Hematopoietic multipotent progenitor cell treated with erythropoietin and hydrocortisone succinate and interleukin-3 and kit ligand, for 4 days (in vitro differentiated cells): Measurements from ENCODE around the gene CCT6A.
A peak's percentile ranks its signal among the peaks of the same experiment; 100 is the strongest.
"Not testable (repeated sequence)": the region's sequence is repeated elsewhere in the genome, so short reads cannot be mapped to it uniquely, and the experiment has no call there.

ENCODE experiments used
- DNase-seq: peaks from one replicate; pipeline ENCODE4 v3.0.0-alpha.2; 2015

Gene CCT6A, protein sequence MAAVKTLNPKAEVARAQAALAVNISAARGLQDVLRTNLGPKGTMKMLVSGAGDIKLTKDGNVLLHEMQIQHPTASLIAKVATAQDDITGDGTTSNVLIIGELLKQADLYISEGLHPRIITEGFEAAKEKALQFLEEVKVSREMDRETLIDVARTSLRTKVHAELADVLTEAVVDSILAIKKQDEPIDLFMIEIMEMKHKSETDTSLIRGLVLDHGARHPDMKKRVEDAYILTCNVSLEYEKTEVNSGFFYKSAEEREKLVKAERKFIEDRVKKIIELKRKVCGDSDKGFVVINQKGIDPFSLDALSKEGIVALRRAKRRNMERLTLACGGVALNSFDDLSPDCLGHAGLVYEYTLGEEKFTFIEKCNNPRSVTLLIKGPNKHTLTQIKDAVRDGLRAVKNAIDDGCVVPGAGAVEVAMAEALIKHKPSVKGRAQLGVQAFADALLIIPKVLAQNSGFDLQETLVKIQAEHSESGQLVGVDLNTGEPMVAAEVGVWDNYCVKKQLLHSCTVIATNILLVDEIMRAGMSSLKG

GRCh38 chr7:56051339-56052191 lies at the start of gene CCT6A, which contains the start of gene PSPH:
Gene CCT6A (plus strand): TSS chr7:56051765. CDS start chr7:56051849, 84 bp downstream.
Gene PSPH (minus strand): TSS chr7:56051444. CDS start chr7:56021212, 30,232 bp downstream.
- DNase-seq: peak; percentile 99

DNA sequence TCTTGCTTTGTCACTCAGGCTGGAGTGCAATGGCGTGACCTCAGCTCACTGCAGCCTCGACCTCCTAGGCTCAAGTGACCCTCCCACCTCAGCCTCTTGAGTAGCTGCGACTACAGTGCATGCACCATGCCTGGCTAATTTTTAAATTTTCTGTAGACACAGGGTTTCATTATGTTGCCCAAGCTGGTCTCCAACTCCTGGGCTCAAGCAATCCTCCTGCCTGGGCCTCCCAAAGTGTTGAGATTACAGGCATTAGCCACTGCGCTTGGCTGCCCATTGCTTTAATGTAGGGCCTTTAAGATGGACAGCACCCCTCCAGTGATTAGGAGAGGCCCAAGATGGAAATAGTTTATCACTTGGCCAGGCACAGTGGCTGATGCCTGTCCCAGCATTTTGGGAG lies 47.8 kb upstream of the CCT6A start:
- DNase-seq: no peak

GRCh38 chr7:56007167-56007652 lies 44.4 kb upstream of the CCT6A start:
- peak; percentile 15 for DNase-seq

DNA sequence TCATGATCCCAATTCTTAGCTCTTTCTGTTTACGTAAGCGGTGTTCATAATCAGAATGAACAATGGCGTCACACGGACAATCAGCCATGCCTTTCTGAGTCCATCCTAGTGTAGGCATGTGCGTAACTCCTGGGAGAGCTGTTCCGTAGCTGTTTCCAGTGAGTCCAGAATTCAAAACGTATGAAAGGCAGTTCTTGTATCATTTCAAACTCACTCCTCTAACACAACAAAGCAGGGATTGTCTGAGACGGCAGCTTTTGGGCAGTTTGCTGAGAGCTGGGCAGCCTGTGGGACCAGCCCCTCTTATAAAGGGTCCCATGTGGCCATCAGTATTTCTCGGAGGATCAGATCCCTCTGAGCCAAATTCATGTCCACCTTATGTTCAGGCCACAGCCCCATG lies 43.7 kb upstream of the CCT6A start:
- DNase-seq: no peak

GRCh38 chr7:56009695-56010094 lies 41.9 kb upstream of the CCT6A start:
- no peak for DNase-seq

GRCh38 chr7:56017015-56017414 lies 34.5 kb upstream of the CCT6A start:
- not testable (repeated sequence) for DNase-seq

GRCh38 chr7:56019501-56019900 lies 32.1 kb upstream of the CCT6A start:
- DNase-seq: no peak

DNA sequence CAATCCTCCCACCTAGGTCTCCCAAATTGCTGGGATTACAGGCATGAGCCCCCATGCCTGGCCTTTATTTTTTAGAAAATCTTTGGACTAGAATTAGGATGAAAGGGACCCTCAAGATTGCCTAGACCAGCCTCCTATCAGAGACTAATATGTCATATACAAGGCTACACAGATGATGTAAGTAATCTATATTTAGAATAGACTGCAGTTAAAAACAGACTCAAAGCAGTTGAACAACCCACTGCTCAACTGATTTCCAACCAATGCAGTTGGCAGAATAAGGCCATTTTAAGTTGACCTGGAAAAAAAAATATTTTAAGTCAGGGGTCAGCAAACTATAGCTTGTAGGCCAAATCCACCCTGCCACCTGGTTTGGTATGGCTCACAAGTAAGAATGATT lies 28.1 kb upstream of the CCT6A start:
- no peak for DNase-seq

DNA sequence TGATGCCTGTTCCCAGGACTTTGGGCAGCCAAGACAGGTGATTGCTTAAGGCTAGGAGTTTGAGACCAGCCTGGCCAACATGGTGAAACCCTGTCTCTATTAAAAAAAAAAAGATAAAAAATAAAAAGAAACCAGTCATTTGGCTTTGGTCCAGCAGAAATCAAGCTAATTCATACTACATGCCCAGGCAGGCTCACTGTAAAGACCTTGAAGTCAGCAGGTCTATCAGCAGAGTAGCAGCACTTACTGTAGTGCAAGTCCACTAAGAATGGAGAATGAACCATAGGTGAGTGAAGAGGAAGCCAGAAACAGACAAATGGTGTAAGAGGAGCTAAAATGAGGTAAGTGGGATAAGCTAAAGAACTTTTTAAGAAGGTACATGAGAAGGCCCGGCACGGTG lies 25.0 kb upstream of the CCT6A start:
- peak; percentile 32 for DNase-seq

DNA sequence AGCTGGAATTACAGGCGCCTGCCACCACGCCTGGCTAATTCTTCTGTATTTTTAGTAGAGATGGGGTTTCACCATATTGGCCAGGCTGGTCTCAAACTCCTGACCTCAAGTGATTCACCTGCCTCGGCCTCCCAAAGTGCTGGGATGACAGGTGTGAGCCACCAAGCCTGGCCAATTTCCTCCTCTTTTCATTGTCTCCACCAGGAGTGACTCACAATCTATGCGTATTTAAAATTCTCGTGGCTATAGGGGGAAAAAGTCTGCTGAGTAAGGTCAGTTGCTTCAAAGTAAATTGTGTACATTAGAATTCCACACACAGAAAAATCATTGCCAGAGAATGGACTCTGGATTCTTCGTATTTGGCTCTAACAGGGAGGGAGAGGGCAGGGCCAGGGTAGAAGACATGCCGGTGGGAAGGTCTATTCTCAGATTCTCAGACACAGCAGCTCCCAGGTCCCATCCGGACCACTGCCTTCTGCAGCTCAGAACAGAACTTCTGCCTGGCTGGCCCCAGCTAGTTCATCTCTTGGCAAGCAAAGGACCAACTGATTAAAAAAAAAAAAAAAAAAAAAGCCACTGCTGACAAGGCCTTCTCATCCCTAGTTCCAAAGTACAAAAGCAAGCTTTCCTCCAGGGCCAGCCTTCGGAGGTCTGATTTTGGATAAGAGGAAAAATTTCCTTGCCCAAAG lies 22.5 kb upstream of the CCT6A start:
- no peak for DNase-seq

- DNase-seq: no peak
Observed at GRCh38 chr7:56030340-56030739, 21.2 kb upstream of the CCT6A start.

DNA sequence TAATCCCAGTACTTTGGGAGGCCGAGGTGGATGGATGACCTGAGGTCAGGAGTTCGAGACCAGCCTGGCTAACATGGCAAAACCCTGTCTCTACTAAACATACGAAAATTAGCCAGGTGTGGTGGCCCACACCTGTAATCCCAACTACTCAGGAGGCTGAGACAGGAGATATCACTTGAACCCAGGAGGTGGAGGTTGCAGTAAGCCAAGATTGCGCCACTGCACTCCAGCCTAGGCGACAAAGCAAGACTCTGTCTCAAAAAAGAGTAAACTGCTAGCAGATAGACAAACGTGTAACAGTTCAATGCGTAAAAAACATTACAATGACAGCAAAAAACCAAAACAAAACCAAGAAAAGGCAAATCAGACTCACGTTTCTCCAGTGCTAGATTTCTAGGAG lies 20.0 kb upstream of the CCT6A start:
- DNase-seq: not testable (repeated sequence)

DNA sequence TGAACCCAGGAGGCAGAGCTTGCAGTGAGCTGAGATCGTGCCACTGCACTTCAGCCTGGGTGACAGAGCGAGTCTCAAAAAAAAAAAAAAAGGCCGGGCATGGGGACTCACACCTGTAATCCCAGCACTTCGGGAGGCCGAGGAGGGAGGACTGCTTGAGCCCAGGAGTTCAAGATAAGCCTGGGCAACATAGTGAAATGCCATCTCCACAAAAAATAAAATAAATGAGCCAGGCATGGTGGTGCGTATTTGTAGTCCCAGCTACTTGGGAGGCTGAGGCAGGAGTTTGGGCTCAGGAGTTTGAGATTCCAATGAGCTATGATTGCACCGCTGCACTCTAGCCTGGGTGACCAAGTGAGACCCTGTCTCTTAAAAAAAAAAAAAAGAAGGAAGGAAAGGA lies 19.0 kb upstream of the CCT6A start:
- DNase-seq: not testable (repeated sequence)

DNA sequence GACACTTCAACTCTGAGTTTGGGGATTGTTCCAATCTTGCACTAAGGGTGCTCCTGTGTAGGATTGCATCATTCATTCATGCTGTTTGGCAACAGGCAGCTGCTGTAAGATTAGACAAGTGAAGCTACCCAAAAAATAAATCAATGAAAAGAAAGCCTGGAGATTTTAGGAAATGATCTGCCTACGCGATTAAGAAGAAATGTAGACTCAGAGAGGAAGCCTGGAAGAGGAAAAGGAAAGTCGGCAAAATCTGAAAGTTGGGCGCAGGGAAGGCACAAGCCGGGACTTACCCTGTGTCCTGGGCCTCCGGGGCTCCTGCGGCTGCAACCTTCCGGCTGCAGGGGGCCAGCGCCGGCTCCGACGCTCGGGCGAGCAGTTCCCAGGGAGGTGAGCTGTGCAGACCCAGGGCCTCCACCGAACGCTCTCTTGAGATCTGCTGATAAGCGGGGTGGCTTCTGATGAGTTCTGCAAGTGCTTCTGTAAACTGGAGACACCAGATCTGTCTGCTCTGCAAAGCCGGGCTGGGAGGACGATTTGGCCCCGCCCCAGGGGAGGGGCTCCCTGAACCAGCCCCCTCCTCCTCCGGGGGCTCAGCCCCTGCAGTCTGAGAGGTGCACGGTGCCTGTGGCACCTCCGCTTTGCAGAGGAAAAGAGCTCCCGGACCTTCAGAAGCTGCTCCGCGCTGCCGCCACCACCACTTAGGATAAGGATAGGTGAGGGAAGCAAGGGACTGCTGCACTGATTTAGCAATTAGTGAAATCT lies 17.7 kb upstream of the CCT6A start:
- DNase-seq: peak; percentile 91

GRCh38 chr7:56040730-56041129 lies 10.8 kb upstream of the CCT6A start:
- no peak for DNase-seq

DNA sequence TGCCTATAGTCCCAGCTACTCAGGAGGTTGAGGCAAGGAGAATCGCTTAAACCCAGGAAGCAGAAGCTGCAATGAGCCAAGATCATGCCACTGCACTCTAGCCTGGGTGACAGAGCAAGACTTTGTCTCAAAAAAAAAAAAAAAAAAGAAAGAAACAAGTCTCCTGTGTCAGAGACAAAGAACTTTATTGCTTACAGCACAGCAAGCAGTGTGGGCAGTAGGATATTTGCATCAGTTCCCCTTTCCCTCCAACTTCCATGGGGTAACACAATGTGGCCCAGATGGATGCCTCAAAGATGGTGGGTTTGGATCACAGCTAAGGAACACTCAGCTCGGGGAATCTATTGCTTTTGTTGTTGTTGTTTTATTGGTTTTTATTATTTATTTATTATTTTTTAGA lies 5.8 kb upstream of the CCT6A start:
- DNase-seq: not testable (repeated sequence)

DNA sequence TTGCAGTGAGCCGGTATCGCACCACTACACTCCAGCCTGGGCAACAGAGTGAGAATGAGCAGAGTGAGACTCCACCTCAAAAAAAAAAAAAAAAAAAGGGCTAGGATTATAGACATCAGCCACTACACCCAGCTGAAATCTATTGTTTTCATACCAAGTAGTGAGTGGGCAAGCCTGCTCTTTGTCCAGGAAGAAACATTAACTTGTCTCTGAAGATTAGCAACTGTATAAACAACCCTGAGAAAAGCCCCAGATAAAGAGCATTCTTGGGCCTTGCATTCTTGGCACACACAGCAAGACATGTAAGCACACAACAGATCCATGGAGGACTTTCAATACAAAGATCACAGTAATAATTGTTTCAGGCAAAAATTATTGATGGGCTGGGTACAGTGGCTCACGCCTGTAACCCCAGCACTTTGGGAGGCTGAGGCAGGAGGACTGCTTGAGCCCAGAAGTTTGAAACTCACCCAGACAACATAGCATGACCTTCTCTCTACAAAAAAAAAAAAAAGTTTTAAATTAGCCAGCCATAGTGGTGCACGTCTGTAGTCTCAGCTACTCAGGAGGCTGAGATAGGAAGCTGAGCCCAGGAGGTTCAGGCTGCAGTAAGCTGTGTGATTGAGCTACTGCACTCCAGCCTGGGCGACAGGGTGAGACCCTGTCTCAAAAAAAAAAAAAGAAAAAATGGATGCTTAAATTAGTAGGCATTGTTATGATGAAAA lies 4.7 kb upstream of the CCT6A start:
- DNase-seq: peak; percentile 67

- DNase-seq: peak; percentile 33
Observed at GRCh38 chr7:56047446-56048116, 4.0 kb upstream of the CCT6A start.

DNA sequence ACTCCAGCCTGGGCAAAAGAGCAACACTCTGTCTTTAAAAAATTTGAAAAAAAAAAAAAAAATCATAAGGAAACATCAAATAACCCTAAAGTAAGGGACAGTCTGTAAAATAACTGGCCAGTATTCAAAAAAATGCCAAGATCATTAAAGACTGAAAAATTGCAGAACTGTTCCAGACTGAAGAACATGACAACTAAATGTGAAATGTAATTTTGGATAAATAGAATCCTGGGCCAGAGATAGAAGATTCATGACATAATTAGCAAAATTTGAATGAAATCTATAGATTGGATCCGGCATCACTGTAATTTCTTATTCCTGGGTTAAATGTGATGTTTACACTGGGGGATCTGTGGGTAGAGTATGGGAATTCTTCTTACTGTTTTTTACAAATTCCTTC lies 3.3 kb upstream of the CCT6A start:
- no peak for DNase-seq

GRCh38 chr7:56048763-56049162 lies 2.8 kb upstream of the CCT6A start:
- DNase-seq: peak; percentile 34

- no peak for DNase-seq
Observed at GRCh38 chr7:56051053-56051338, 569 bp upstream of the CCT6A start.
